ENCODE results near the gene PTGES. TPM values are rescaled to one million over a fixed set of nuclear protein-coding genes. Genes with fewer than 3 reads are reported as not detected.

Gene PTGES
- polyA plus RNA-seq, 3 donors = 0.29 to 1.8 (median 0.84) TPM

- no peak overlapping the region for H3K27ac ChIP-seq (ENCODE audit: low read depth in 1 of 2, low read length in 2 of 2)
- no peak overlapping the region for H3K27ac Mint-ChIP-seq
- no peak overlapping the region for H3K4me3 Mint-ChIP-seq
- peaks cover 14 to 21% (median 18%) of the 10 kb centered on the region in 3 donors for H3K27me3 Mint-ChIP-seq (ENCODE audit: low read depth in 3 of 3)
- no peak for TF ChIP-seq CTCF (IDR thresholded peaks at IDR 0.05)
- H3K4me1 Mint-ChIP-seq = peaks cover 3% of the 10 kb centered on the region
- no peaks in the 10 kb centered on the region for H3K79me2 ChIP-seq (ENCODE audit: insufficient read depth, low read length)
- H3K9ac ChIP-seq (ENCODE audit: insufficient read depth, low read length, poor library complexity, severe bottlenecking) = no peak overlapping the region
- peaks cover 0 to 4% of the 10 kb centered on the region in 2 donors for H3K4me1 ChIP-seq (ENCODE audit: control insufficient read depth in 1 of 2, insufficient read depth in 2 of 2, low read length in 2 of 2)
- no peaks in the 10 kb centered on the region for H3K36me3 ChIP-seq (replicated peaks in 1 of 2; ENCODE audit: control insufficient read depth in 1 of 2, insufficient read depth in 2 of 2, low read length in 2 of 2)
- H3K9me3 ChIP-seq (replicated peaks in 1 of 2; ENCODE audit: control insufficient read depth in 1 of 2, insufficient read depth in 1 of 2, low read length in 2 of 2) = no peaks in the 10 kb centered on the region
- no peaks in the 10 kb centered on the region for H3K27me3 ChIP-seq (ENCODE audit: control insufficient read depth in 2 of 2, insufficient read depth in 2 of 2, low read length in 2 of 2)
- no peak overlapping the region for H2AFZ ChIP-seq (ENCODE audit: insufficient read depth, low read depth, low read length, poor library complexity, severe bottlenecking)
- no peaks in the 10 kb centered on the region for H3K36me3 Mint-ChIP-seq
- no peak for DNase-seq
- H4K20me1 ChIP-seq (ENCODE audit: insufficient read depth, low read length) = no peaks in the 10 kb centered on the region
- 96% methylated on average over 8 of the region's 8 CpGs for WGBS (ENCODE audit: insufficient coverage)
- no peak overlapping the region for H3K4me3 ChIP-seq (replicated peaks in 1 of 3; ENCODE audit: low read depth in 2 of 3, low read length in 3 of 3)
- no peaks in the 10 kb centered on the region for H3K9me3 Mint-ChIP-seq
- no peak overlapping the region for H3K4me2 ChIP-seq (replicated peaks; ENCODE audit: extremely low read depth, low read length, poor library complexity, severe bottlenecking)
- intact Hi-C loops (cut with micrococcal nuclease) = loop anchor here (5.0 kb wide), 1 partner anchor 152 kb away; the partner anchor contains the start of gene ASB6 (in 2 of the 2)
Observed at GRCh38 chr9:129794549-129794948, 41.7 kb upstream of the PTGES start.

- peaks cover 12% of the 10 kb centered on the region for H3K4me1 Mint-ChIP-seq
- Histone ChIP-seq H3K9ac (ENCODE audit: insufficient read depth, low read length, poor library complexity, severe bottlenecking) (no peak overlapping the region), H3K4me2 (replicated peaks; ENCODE audit: extremely low read depth, low read length, poor library complexity, severe bottlenecking) (no peak overlapping the region), H3K79me2 (ENCODE audit: insufficient read depth, low read length) (no peaks in the 10 kb centered on the region), H4K20me1 (ENCODE audit: insufficient read depth, low read length) (no peaks in the 10 kb centered on the region), H3K27ac (ENCODE audit: low read depth in 1 of 2, low read length in 2 of 2) (no peak overlapping the region), H2AFZ (ENCODE audit: insufficient read depth, low read depth, low read length, poor library complexity, severe bottlenecking) (no peak overlapping the region), H3K4me1 (ENCODE audit: control insufficient read depth in 1 of 2, insufficient read depth in 2 of 2, low read length in 2 of 2) (peaks cover 4 to 10% of the 10 kb centered on the region in 2 donors), H3K36me3 (replicated peaks in 1 of 2; ENCODE audit: control insufficient read depth in 1 of 2, insufficient read depth in 2 of 2, low read length in 2 of 2) (no peaks in the 10 kb centered on the region), H3K4me3 (replicated peaks in 1 of 3; ENCODE audit: low read depth in 2 of 3, low read length in 3 of 3) (no peak overlapping the region), H3K9me3 (replicated peaks in 1 of 2; ENCODE audit: control insufficient read depth in 1 of 2, insufficient read depth in 1 of 2, low read length in 2 of 2) (no peaks in the 10 kb centered on the region), H3K27me3 (ENCODE audit: control insufficient read depth in 2 of 2, insufficient read depth in 2 of 2, low read length in 2 of 2) (no peaks in the 10 kb centered on the region)
- H3K36me3 Mint-ChIP-seq = no peaks in the 10 kb centered on the region
- peak overlapping the region in 1 of 2 donors; percentile 16 for H3K4me3 Mint-ChIP-seq
- DNase-seq = no peak
- 93% methylated on average over 10 of the region's 10 CpGs for WGBS (ENCODE audit: insufficient coverage)
- intact Hi-C loops (cut with micrococcal nuclease) = loop anchor here (10.0 kb wide), 1 partner anchor 652 kb away; no protein-coding TSS in a partner anchor
- H3K27me3 Mint-ChIP-seq (ENCODE audit: low read depth in 3 of 3) = peaks cover 12 to 24% (median 22%) of the 10 kb centered on the region in 3 donors
- TF ChIP-seq CTCF (IDR thresholded peaks at IDR 0.05) = no peak
- H3K9me3 Mint-ChIP-seq = peaks cover 0 to 1% (median 0%) of the 10 kb centered on the region in 7 donors
- H3K27ac Mint-ChIP-seq = no peak overlapping the region
Observed at GRCh38 chr9:129786481-129786880, 33.6 kb upstream of the PTGES start.
